Measurements from ENCODE around the gene PTPN14.

- TF ChIP-seq CTCF (IDR thresholded peaks at IDR 0.05; ENCODE audit: borderline replicate concordance, extremely low read depth, low read length, poor library complexity, severe bottlenecking) (no peak), EZH2 (IDR thresholded peaks at IDR 0.05; ENCODE audit: borderline replicate concordance, low read depth, low read length, severe bottlenecking) (no peak)
Measured at GRCh38 chr1:214500340-214501055, 50.9 kb downstream of the PTPN14 start.
